Duodenal mucosa (tissue), 2 donors: ENCODE measurements around the gene FNDC7.
"Not testable (repeated sequence)": the region's sequence is repeated elsewhere in the genome, so short reads cannot be mapped to it uniquely, and the experiment has no call there.

Source experiments
- H3K27ac ChIP-seq: one replicate; pipeline ENCODE4 v1.7.0; 2013; ENCODE audit warnings: low read depth, low read length
- H3K27me3 ChIP-seq, 2 donors: one replicate each; pipeline ENCODE4 v1.7.0; 2013; ENCODE audit warnings: low read length in 2 of 2, control low read depth in 1 of 2; ENCODE audit not compliant: insufficient read depth in 2 of 2, control insufficient read depth in 1 of 2
- H3K36me3 ChIP-seq, 2 donors: one replicate each; pipeline ENCODE4 v1.7.0; 2013; ENCODE audit warnings: low read length in 2 of 2, control low read depth in 1 of 2; ENCODE audit not compliant: insufficient read depth in 2 of 2, control insufficient read depth in 1 of 2
- H3K4me1 ChIP-seq, 2 donors: one replicate each; pipeline ENCODE4 v1.7.0; 2013; ENCODE audit warnings: low read length in 2 of 2, control low read depth in 1 of 2; ENCODE audit not compliant: insufficient read depth in 2 of 2, control insufficient read depth in 1 of 2
- H3K4me3 ChIP-seq, 2 donors: one replicate each; pipeline ENCODE4 v1.7.0; 2013; ENCODE audit warnings: low read length in 2 of 2, low read depth in 1 of 2
- H3K9ac ChIP-seq, 2 donors: one replicate each; pipeline ENCODE4 v1.7.0; 2013; ENCODE audit warnings: low read length in 2 of 2, low read depth in 1 of 2
- H3K9me3 ChIP-seq, 2 donors: one replicate each; pipeline ENCODE4 v1.7.0; 2013; ENCODE audit warnings: low read length in 2 of 2, control low read depth in 1 of 2; ENCODE audit not compliant: control insufficient read depth in 1 of 2

Gene FNDC7

GRCh38 chr1:108712606-108713150 is at the start of gene FNDC7:
Gene FNDC7 (plus strand): TSS chr1:108712908. CDS start chr1:108712934, 26 bp downstream.
- no peaks in the 10 kb centered on the region for H3K27me3 ChIP-seq
- H3K36me3 ChIP-seq: no peaks in the 10 kb centered on the region
- H3K4me3 ChIP-seq: no peak within 1 kb of the TSS
- H3K9me3 ChIP-seq: no peaks in the 10 kb centered on the region
- no peaks in the 10 kb centered on the region for H3K4me1 ChIP-seq
- no peak within 1 kb of the TSS for H3K27ac ChIP-seq
- no peak within 1 kb of the TSS for H3K9ac ChIP-seq

- H3K4me3 ChIP-seq: no peak overlapping the region
- H3K9me3 ChIP-seq: no peaks in the 10 kb centered on the region
- H3K4me1 ChIP-seq: peaks cover 0 to 5% of the 10 kb centered on the region in 2 donors
- no peak overlapping the region for H3K9ac ChIP-seq
- no peaks in the 10 kb centered on the region for H3K36me3 ChIP-seq
- no peaks in the 10 kb centered on the region for H3K27me3 ChIP-seq
- no peak overlapping the region for H3K27ac ChIP-seq
Observed at GRCh38 chr1:108663074-108663473, 49.6 kb upstream of the FNDC7 start.

- no peak overlapping the region for H3K4me3 ChIP-seq
- H3K4me1 ChIP-seq: peaks cover 0 to 5% of the 10 kb centered on the region in 2 donors
- no peaks in the 10 kb centered on the region for H3K36me3 ChIP-seq
- no peaks in the 10 kb centered on the region for H3K9me3 ChIP-seq
- H3K9ac ChIP-seq: no peak overlapping the region
- H3K27ac ChIP-seq: no peak overlapping the region
- no peaks in the 10 kb centered on the region for H3K27me3 ChIP-seq
Observed at GRCh38 chr1:108664481-108664880, 48.2 kb upstream of the FNDC7 start.

- H3K9ac ChIP-seq: no peak overlapping the region
- H3K27me3 ChIP-seq: no peaks in the 10 kb centered on the region
- no peak overlapping the region for H3K27ac ChIP-seq
- H3K4me3 ChIP-seq: no peak overlapping the region
- peaks cover 0 to 5% of the 10 kb centered on the region in 2 donors for H3K4me1 ChIP-seq
- H3K36me3 ChIP-seq: no peaks in the 10 kb centered on the region
- H3K9me3 ChIP-seq: no peaks in the 10 kb centered on the region
Observed at GRCh38 chr1:108665067-108665466, 47.6 kb upstream of the FNDC7 start.

GRCh38 chr1:108665771-108666170 is 46.9 kb upstream of the FNDC7 start:
- Histone ChIP-seq H3K27me3 (no peaks in the 10 kb centered on the region), H3K9ac (no peak overlapping the region), H3K36me3 (no peaks in the 10 kb centered on the region)

GRCh38 chr1:108667422-108667821 is 45.3 kb upstream of the FNDC7 start:
- H3K9ac ChIP-seq, H3K9me3 ChIP-seq, H3K27ac ChIP-seq, H3K4me1 ChIP-seq, H3K36me3 ChIP-seq, H3K4me3 ChIP-seq, H3K27me3 ChIP-seq: not testable (repeated sequence)

More at GRCh38 chr1:108665771-108666170, 46.9 kb upstream of the FNDC7 start:
- no peak overlapping the region for H3K27ac ChIP-seq
- H3K4me3 ChIP-seq: no peak overlapping the region
- H3K9me3 ChIP-seq: no peaks in the 10 kb centered on the region
- H3K4me1 ChIP-seq: peaks cover 0 to 5% of the 10 kb centered on the region in 2 donors

- no peaks in the 10 kb centered on the region for H3K9me3 ChIP-seq
- no peak overlapping the region for H3K4me3 ChIP-seq
- no peaks in the 10 kb centered on the region for H3K27me3 ChIP-seq
- no peak overlapping the region for H3K9ac ChIP-seq
- H3K36me3 ChIP-seq: no peaks in the 10 kb centered on the region
- H3K27ac ChIP-seq: no peak overlapping the region
- H3K4me1 ChIP-seq: no peaks in the 10 kb centered on the region
Observed at GRCh38 chr1:108668777-108669176, 43.9 kb upstream of the FNDC7 start.

GRCh38 chr1:108669679-108670078 is 43.0 kb upstream of the FNDC7 start:
- no peak overlapping the region for H3K4me3 ChIP-seq
- no peak overlapping the region for H3K9ac ChIP-seq
- H3K9me3 ChIP-seq: no peaks in the 10 kb centered on the region
- no peaks in the 10 kb centered on the region for H3K27me3 ChIP-seq
- no peaks in the 10 kb centered on the region for H3K4me1 ChIP-seq
- H3K27ac ChIP-seq: no peak overlapping the region
- no peaks in the 10 kb centered on the region for H3K36me3 ChIP-seq

- no peaks in the 10 kb centered on the region for H3K9me3 ChIP-seq
- no peaks in the 10 kb centered on the region for H3K36me3 ChIP-seq
- H3K4me3 ChIP-seq: no peak overlapping the region
- no peaks in the 10 kb centered on the region for H3K4me1 ChIP-seq
- no peak overlapping the region for H3K27ac ChIP-seq
- H3K27me3 ChIP-seq: no peaks in the 10 kb centered on the region
- H3K9ac ChIP-seq: no peak overlapping the region
Observed at GRCh38 chr1:108670131-108670773, 42.5 kb upstream of the FNDC7 start.

- Histone ChIP-seq H3K4me3 (no peak overlapping the region), H3K36me3 (no peaks in the 10 kb centered on the region), H3K4me1 (no peaks in the 10 kb centered on the region), H3K27me3 (no peaks in the 10 kb centered on the region), H3K27ac (no peak overlapping the region), H3K9me3 (no peaks in the 10 kb centered on the region), H3K9ac (no peak overlapping the region)
Observed at GRCh38 chr1:108671143-108671542, 41.6 kb upstream of the FNDC7 start.
